ENCODE data around the gene CDAN1.

Gene CDAN1

GRCh38 chr15:42744195-42744594 lies 7.3 kb upstream of the CDAN1 start:
- no peak for TF ChIP-seq CTCF (IDR thresholded peaks at IDR 0.05; ENCODE audit: insufficient read depth, low read length, missing control alignments)
- ChIA-PET POLR2A (no interaction called here), CTCF (interaction anchor here (1.3 kb wide), 2 partner anchors 11 to 182 kb away, joined by 3 to 6 read pairs; no protein-coding TSS in a partner anchor)
- no peak overlapping the region for H3K4me3 ChIP-seq (ENCODE audit: low read depth, low read length)
- no peak for DNase-seq (ENCODE audit: low read depth, low spot score)

- ChIA-PET CTCF (interaction anchor here (1.2 kb wide), 1 partner anchor 185 kb away, joined by 5 read pairs; no protein-coding TSS in a partner anchor), POLR2A (no interaction called here)
- no peak overlapping the region for H3K4me3 ChIP-seq (ENCODE audit: low read depth, low read length)
- no peak for TF ChIP-seq CTCF (IDR thresholded peaks at IDR 0.05; ENCODE audit: insufficient read depth, low read length, missing control alignments)
- no peak for DNase-seq (ENCODE audit: low read depth, low spot score)
Measured at GRCh38 chr15:42742149-42742548, 5.2 kb upstream of the CDAN1 start.

- H3K4me3 ChIP-seq (ENCODE audit: low read depth, low read length) = no peak overlapping the region
- no peak for TF ChIP-seq CTCF (IDR thresholded peaks at IDR 0.05; ENCODE audit: insufficient read depth, low read length, missing control alignments)
- ChIA-PET CTCF (interaction anchor here (1.2 kb wide), 1 partner anchor 185 kb away, joined by 5 read pairs; no protein-coding TSS in a partner anchor), POLR2A (no interaction called here)
- DNase-seq (ENCODE audit: low read depth, low spot score) = no peak
Measured at GRCh38 chr15:42741710-42742109, 4.8 kb upstream of the CDAN1 start.

- CTCF ChIA-PET = interaction anchor here (1.3 to 4.6 kb wide), 7 partner anchors 12 to 214 kb away, joined by 3 to 27 read pairs (median 5); no protein-coding TSS in a partner anchor
- POLR2A ChIA-PET = interaction anchor here (0.6 kb wide), 1 partner anchor 27 kb away, joined by 3 read pairs; no protein-coding TSS in a partner anchor
- H3K4me3 ChIP-seq (ENCODE audit: low read depth, low read length) = peak overlapping the region; percentile 62
- TF ChIP-seq CTCF (IDR thresholded peaks at IDR 0.05; ENCODE audit: insufficient read depth, low read length, missing control alignments) = no peak
- DNase-seq (ENCODE audit: low read depth, low spot score) = no peak
Measured at GRCh38 chr15:42737529-42738328, 801 bp upstream of the CDAN1 start.

GRCh38 chr15:42736178-42736792 lies 643 bp downstream of the CDAN1 start:
- DNase-seq (ENCODE audit: low read depth, low spot score) = no peak
- POLR2A ChIA-PET = interaction anchor here (0.5 kb wide), 1 partner anchor 174 kb away, joined by 3 read pairs; no protein-coding TSS in a partner anchor
- TF ChIP-seq CTCF (IDR thresholded peaks at IDR 0.05; ENCODE audit: insufficient read depth, low read length, missing control alignments) = no peak
- H3K4me3 ChIP-seq (ENCODE audit: low read depth, low read length) = peak overlapping the region; percentile 92
- CTCF ChIA-PET = interaction anchor here (1.3 to 4.6 kb wide), 5 partner anchors 20 to 197 kb away, joined by 3 to 27 read pairs (median 5); no protein-coding TSS in a partner anchor
